T47D (cell line): ENCODE data around the gene GDPD3.
"Not testable (repeated sequence)": the region's sequence is repeated elsewhere in the genome, so short reads cannot be mapped to it uniquely, and the experiment has no call there.

ENCODE experiments used
- DNase-seq, 2 experiments: peaks; one replicate each; pipeline versions ENCODE4 v3.0.0 to v3.0.0-alpha.2; 2011 to 2012; ENCODE audit warnings: low read depth in 1 of 2, low spot score in 1 of 2
- JUND ChIP-seq: IDR thresholded peaks from 2 replicates; pipeline ENCODE4 v1.6.1; 2012; ENCODE audit warnings: low read depth
- in situ Hi-C: cut with HindIII; loops from 2 replicates; pipeline ENCODE4 v1.10.0; 2016; ENCODE audit warnings: low sequenced_read_pairs, low pct_unique_long_range_greater_than_20kb

Gene GDPD3

GRCh38 chr16:30119428-30119827 lies 6.1 kb upstream of the GDPD3 start:
- in situ Hi-C loops = no loop called here
- no peak for TF ChIP-seq JUND

GRCh38 chr16:30117768-30118167 lies 4.4 kb upstream of the GDPD3 start:
- in situ Hi-C loops = no loop called here
- no peak for DNase-seq
- TF ChIP-seq JUND = no peak

More at GRCh38 chr16:30119428-30119827, 6.1 kb upstream of the GDPD3 start:
- DNase-seq = no peak

GRCh38 chr16:30116291-30117207 lies 3.2 kb upstream of the GDPD3 start:
- no peak for DNase-seq
- TF ChIP-seq JUND = no peak
- in situ Hi-C loops = no loop called here

- TF ChIP-seq JUND = no peak
- in situ Hi-C loops = no loop called here
- no peak for DNase-seq
These were observed 1.9 kb upstream of the GDPD3 start for GRCh38 chr16:30115238-30115637.

GRCh38 chr16:30114833-30115232 lies 1.5 kb upstream of the GDPD3 start:
- DNase-seq, in situ Hi-C loops: not testable (repeated sequence)

- in situ Hi-C loops = no loop called here
- TF ChIP-seq JUND = no peak
- DNase-seq = no peak
These were observed 1.1 kb upstream of the GDPD3 start for GRCh38 chr16:30114411-30114810.

GRCh38 chr16:30113711-30114333 lies 485 bp upstream of the GDPD3 start:
- in situ Hi-C loops = no loop called here
- DNase-seq = no peak
- no peak for TF ChIP-seq JUND

- in situ Hi-C loops = no loop called here
- peak in 1 of 2 experiments; percentile 62 for DNase-seq
- no peak for TF ChIP-seq JUND
These were observed 923 bp downstream of the GDPD3 start for GRCh38 chr16:30112197-30113030.

- DNase-seq = no peak
- no peak for TF ChIP-seq JUND
- in situ Hi-C loops = no loop called here
These were observed 2.7 kb downstream of the GDPD3 start for GRCh38 chr16:30110661-30111060.

GRCh38 chr16:30108059-30108850 lies 5.1 kb downstream of the GDPD3 start:
- in situ Hi-C loops = no loop called here
- no peak for TF ChIP-seq JUND
- no peak for DNase-seq

GRCh38 chr16:30104492-30104891 lies 8.8 kb downstream of the GDPD3 start:
- in situ Hi-C loops = no loop called here
- TF ChIP-seq JUND = no peak
- peak in 1 of 2 experiments; percentile 61 for DNase-seq

GRCh38 chr16:30104090-30104489 lies 9.2 kb downstream of the GDPD3 start:
- no peak for TF ChIP-seq JUND
- DNase-seq = no peak
- in situ Hi-C loops = no loop called here
